MCF 10A (cell line): ENCODE results near the gene DNAJC18. TPM values are rescaled to one million over a fixed set of nuclear protein-coding genes. Genes with fewer than 3 reads are reported as not detected.
A peak's percentile ranks its signal among the peaks of the same experiment; 100 is the strongest.
"Not testable (repeated sequence)": the region's sequence is repeated elsewhere in the genome, so short reads cannot be mapped to it uniquely, and the experiment has no call there.

Source experiments
- BruUV-seq: library from RNA; stranded (reverse); fragments of 400-500 nt; replicated peaks from 2 replicates; lab custom pipeline; 2021; lab: Mats Ljungman, UMichigan
- CTCF ChIA-PET: fragments of 300-600 bp; sonication (Branson Sonifier 250); formaldehyde crosslinking; extraction: SDS; loops from one replicate; lab custom pipeline; 2021; ENCODE audit warnings: antibody characterized with exemption, inconsistent platforms; lab: Yijun Ruan, JAX
- POLR2A ChIA-PET: fragments of 300-600, 350-650 bp; sonication (Branson Sonifier 250); formaldehyde crosslinking; extraction: SDS; loops from one replicate; lab custom pipeline; 2020; ENCODE audit warnings: antibody characterized with exemption, inconsistent platforms; lab: Yijun Ruan, JAX
- DNase-seq: peaks from one replicate; pipeline ENCODE4 v3.0.0-alpha.2; 2018; ENCODE audit not compliant: unreplicated experiment
- H3K27ac Mint-ChIP-seq: one replicate; pipeline ENCODE4 v1.8.0; 2022; ENCODE audit warnings: mild to moderate bottlenecking, low read depth, mixed read lengths; ENCODE audit not compliant: unreplicated experiment
- H3K27me3 Mint-ChIP-seq: one replicate; pipeline ENCODE4 v1.8.0; 2022; ENCODE audit warnings: mixed read lengths; ENCODE audit not compliant: insufficient read depth, unreplicated experiment
- H3K36me3 Mint-ChIP-seq: one replicate; pipeline ENCODE4 v1.8.0; 2022; ENCODE audit warnings: mild to moderate bottlenecking, moderate library complexity, mixed read lengths; ENCODE audit not compliant: insufficient read depth, unreplicated experiment
- H3K4me1 Mint-ChIP-seq: one replicate; pipeline ENCODE4 v1.8.0; 2022; ENCODE audit warnings: mixed read lengths; ENCODE audit not compliant: insufficient read depth, unreplicated experiment
- H3K4me3 Mint-ChIP-seq: one replicate; pipeline ENCODE4 v1.8.0; 2022; ENCODE audit warnings: mild to moderate bottlenecking, moderate library complexity, mixed read lengths; ENCODE audit not compliant: unreplicated experiment
- H3K9me3 Mint-ChIP-seq: one replicate; pipeline ENCODE4 v1.8.0; 2022; ENCODE audit warnings: mixed read lengths; ENCODE audit not compliant: unreplicated experiment
- CTCF ChIP-seq: fragments of 200-600 bp; IDR thresholded peaks from one replicate; pipeline ENCODE4 v1.8.0; 2022; ENCODE audit warnings: antibody characterized with exemption, mild to moderate bottlenecking; ENCODE audit not compliant: unreplicated experiment
- intact Hi-C: fragments of 100-400 bp; cut with micrococcal nuclease; formaldehyde crosslinking; loops from 2 replicates; pipeline ENCODE4 v1.14.1; 2022
- total RNA-seq: library from RNA; stranded (reverse); gene quantifications from 2 replicates; pipeline ENCODE4 v1.2.3, GENCODE V29; 2022

Gene DNAJC18
- total RNA-seq, 1 experiment from 2014 or later: 15.1 TPM

GRCh38 chr5:139443831-139444453 lies 4.6 kb upstream of the DNAJC18 start:
- H3K27me3 Mint-ChIP-seq: no peaks in the 10 kb centered on the region
- CTCF ChIA-PET: interaction anchor here (1.0 to 3.7 kb wide), 5 partner anchors 21 to 74 kb away, joined by 3 to 28 read pairs (median 4); no protein-coding TSS in a partner anchor
- no peak overlapping the region for H3K4me3 Mint-ChIP-seq
- no peak for TF ChIP-seq CTCF
- POLR2A ChIA-PET: interaction anchor here (1.2 to 2.2 kb wide), 2 partner anchors 10 to 38 kb away, joined by 3 to 15 read pairs; partner anchors contain the start of gene STING1
- no peaks in the 10 kb centered on the region for H3K9me3 Mint-ChIP-seq
- H3K36me3 Mint-ChIP-seq: no peaks in the 10 kb centered on the region
- no peak overlapping the region for H3K27ac Mint-ChIP-seq
- no TSS peak for BruUV-seq
- intact Hi-C loops: no loop called here
- peaks cover 22% of the 10 kb centered on the region for H3K4me1 Mint-ChIP-seq
- peak; percentile 13 for DNase-seq

- not testable (repeated sequence) for BruUV-seq
- peaks cover 11% of the 10 kb centered on the region for H3K4me1 Mint-ChIP-seq
Measured at GRCh38 chr5:139440416-139440815, 1.1 kb upstream of the DNAJC18 start.

GRCh38 chr5:139438707-139439012 lies 665 bp downstream of the DNAJC18 start:
- no peak for DNase-seq
- Mint-ChIP-seq H3K36me3 (no peaks in the 10 kb centered on the region), H3K27ac (peak overlapping the region; percentile 96), H3K27me3 (no peaks in the 10 kb centered on the region), H3K9me3 (no peaks in the 10 kb centered on the region), H3K4me3 (peak overlapping the region; percentile 89), H3K4me1 (peaks cover 11% of the 10 kb centered on the region)
- BruUV-seq: no TSS peak
- POLR2A ChIA-PET: interaction anchor here (0.9 to 1.7 kb wide), 10 partner anchors 35 to 222 kb away, joined by 3 to 14 read pairs (median 6); partner anchors contain the start of genes PAIP2, SPATA24, STING1 and UBE2D2
- TF ChIP-seq CTCF: no peak
- intact Hi-C loops: loop anchor here (1.0 kb wide), 1 partner anchor 44 kb away; the partner anchor contains the start of gene STING1
- CTCF ChIA-PET: interaction anchor here (0.5 to 8.3 kb wide), 6 partner anchors 16 to 670 kb away, joined by 3 to 55 read pairs (median 4); no protein-coding TSS in a partner anchor

More at GRCh38 chr5:139440416-139440815, 1.1 kb upstream of the DNAJC18 start:
- H3K4me3 Mint-ChIP-seq, DNase-seq, H3K27ac Mint-ChIP-seq, intact Hi-C loops, H3K9me3 Mint-ChIP-seq, H3K27me3 Mint-ChIP-seq, H3K36me3 Mint-ChIP-seq: not testable (repeated sequence)
- ChIA-PET POLR2A (interaction anchor here (0.9 to 1.8 kb wide), 3 partner anchors 42 to 123 kb away, joined by 3 to 7 read pairs (median 6); partner anchors contain the start of gene STING1), CTCF (interaction anchor here (1.0 to 8.3 kb wide), 3 partner anchors 18 to 77 kb away, joined by 3 to 55 read pairs (median 44); no protein-coding TSS in a partner anchor)

GRCh38 chr5:139435676-139436075 lies 3.6 kb downstream of the DNAJC18 start:
- no peak overlapping the region for H3K4me3 Mint-ChIP-seq
- ChIA-PET POLR2A (no interaction called here), CTCF (interaction anchor here (0.6 to 8.3 kb wide), 6 partner anchors 11 to 81 kb away, joined by 3 to 55 read pairs (median 9); no protein-coding TSS in a partner anchor)
- BruUV-seq: no TSS peak
- DNase-seq: no peak
- no peaks in the 10 kb centered on the region for H3K27me3 Mint-ChIP-seq
- H3K4me1 Mint-ChIP-seq: peaks cover 11% of the 10 kb centered on the region
- H3K36me3 Mint-ChIP-seq: peaks cover 10% of the 10 kb centered on the region
- TF ChIP-seq CTCF: no peak
- intact Hi-C loops: no loop called here
- H3K27ac Mint-ChIP-seq: peak overlapping the region; percentile 46
- no peaks in the 10 kb centered on the region for H3K9me3 Mint-ChIP-seq
